Trophoblast cell (in vitro differentiated cells and primary cell): Measurements from ENCODE around the gene BRD7.

Source experiments
- DNase-seq, 2 donors: peaks; one replicate each; pipeline ENCODE4 v3.0.0-alpha.2; 2016
- H2AFZ ChIP-seq: 2 replicates; pipeline ENCODE4 v1.6.1; 2013; ENCODE audit warnings: low read length, moderate library complexity, mild to moderate bottlenecking; ENCODE audit not compliant: insufficient read depth, poor library complexity
- H2AK5ac ChIP-seq: 2 replicates; pipeline ENCODE4 v1.6.1; 2013; ENCODE audit warnings: mild to moderate bottlenecking, low read length
- H2BK120ac ChIP-seq: 2 replicates; pipeline ENCODE4 v1.6.1; 2013; ENCODE audit warnings: low read length, mild to moderate bottlenecking, moderate library complexity; ENCODE audit not compliant: insufficient read depth, poor library complexity
- H2BK12ac ChIP-seq: 2 replicates; pipeline ENCODE4 v1.6.1; 2013; ENCODE audit warnings: mild to moderate bottlenecking, low read length, moderate library complexity
- H2BK5ac ChIP-seq: 2 replicates; pipeline ENCODE4 v1.6.1; 2013; ENCODE audit warnings: low read length, low read depth, moderate library complexity, mild to moderate bottlenecking; ENCODE audit not compliant: poor library complexity
- H3K14ac ChIP-seq: 2 replicates; pipeline ENCODE4 v1.6.1; 2013; ENCODE audit warnings: mild to moderate bottlenecking, low read length
- H3K18ac ChIP-seq: 2 replicates; pipeline ENCODE4 v1.6.1; 2013; ENCODE audit warnings: mild to moderate bottlenecking, low read length
- H3K23ac ChIP-seq: 2 replicates; pipeline ENCODE4 v1.6.1; 2013; ENCODE audit warnings: low read length
- H3K27ac ChIP-seq: 2 replicates; pipeline ENCODE4 v1.5.1; 2013; ENCODE audit warnings: low read depth, mild to moderate bottlenecking, inconsistent platforms, low read length, moderate library complexity
- H3K27me3 ChIP-seq: 2 replicates; pipeline ENCODE4 v1.6.1; 2013; ENCODE audit warnings: inconsistent platforms, mild to moderate bottlenecking, low read length, moderate library complexity; ENCODE audit not compliant: insufficient read depth
- H3K36me3 ChIP-seq, 2 experiments: 1 replicate in 1 of 2; 2 replicates in 1 of 2; pipeline ENCODE4 v1.6.1; 2013; ENCODE audit warnings: low read length in 2 of 2, mild to moderate bottlenecking in 2 of 2, moderate library complexity in 1 of 2; ENCODE audit not compliant: insufficient read depth in 2 of 2, control insufficient read depth in 1 of 2
- H3K4ac ChIP-seq: 2 replicates; pipeline ENCODE4 v1.6.1; 2013; ENCODE audit warnings: low read depth, mild to moderate bottlenecking, low read length, moderate library complexity
- H3K4me1 ChIP-seq, 2 experiments: 1 replicate in 1 of 2; 2 replicates in 1 of 2; pipeline ENCODE4 v1.6.1; 2013; ENCODE audit warnings: low read length in 2 of 2, mild to moderate bottlenecking in 2 of 2, moderate library complexity in 1 of 2; ENCODE audit not compliant: insufficient read depth in 2 of 2, control insufficient read depth in 1 of 2
- H3K4me2 ChIP-seq: 2 replicates; pipeline ENCODE4 v1.6.1; 2013; ENCODE audit warnings: inconsistent platforms, mild to moderate bottlenecking, low read length, moderate library complexity
- H3K4me3 ChIP-seq: 2 replicates; pipeline ENCODE4 v1.5.1; 2013; ENCODE audit warnings: mild to moderate bottlenecking, low read depth, low read length, inconsistent platforms
- H3K79me1 ChIP-seq: one replicate; pipeline ENCODE4 v1.6.1; 2013; ENCODE audit warnings: low read length
- H3K79me2 ChIP-seq: 2 replicates; pipeline ENCODE4 v1.6.1; 2013; ENCODE audit warnings: low read length, mild to moderate bottlenecking; ENCODE audit not compliant: control insufficient read depth, insufficient read depth, poor library complexity
- H3K9ac ChIP-seq: 2 replicates; pipeline ENCODE4 v1.6.1; 2013; ENCODE audit warnings: mild to moderate bottlenecking, low read length
- H3K9me3 ChIP-seq: 2 replicates; pipeline ENCODE4 v1.6.1; 2013; ENCODE audit warnings: low read depth, mild to moderate bottlenecking, control low read depth, inconsistent platforms, low read length; ENCODE audit not compliant: insufficient read depth
- H4K12ac ChIP-seq: 2 replicates; pipeline ENCODE4 v1.6.1; 2013; ENCODE audit warnings: low read depth, mild to moderate bottlenecking, low read length, moderate library complexity
- H4K8ac ChIP-seq: 2 replicates; pipeline ENCODE4 v1.6.1; 2013; ENCODE audit warnings: low read depth, mild to moderate bottlenecking, low read length, moderate library complexity
- H4K91ac ChIP-seq: one replicate; pipeline ENCODE4 v1.6.1; 2013; ENCODE audit warnings: low read depth, mild to moderate bottlenecking, low read length, moderate library complexity
- WGBS: extraction: QIAGEN DNeasy Blood & Tissue Kit; methylation state at CpG from one replicate; pipeline ENCODE4 v1.1.7; 2013; ENCODE audit warnings: missing lambda C conversion rate; ENCODE audit not compliant: insufficient read length, insufficient coverage; ENCODE audit errors: extremely low coverage; 5-methylcytosine and 5-hydroxymethylcytosine counted together

Gene BRD7

GRCh38 chr16:50295541-50296132 is 73.2 kb downstream of the BRD7 start:
- Histone ChIP-seq H3K79me1 (peaks cover 3% of the 10 kb centered on the region), H4K12ac (no peak overlapping the region), H2BK5ac (no peak overlapping the region), H4K8ac (no peak overlapping the region), H3K9me3 (peaks cover 4% of the 10 kb centered on the region), H3K18ac (no peak overlapping the region), H3K4me2 (no peak overlapping the region), H3K36me3 (no peaks in the 10 kb centered on the region), H2BK120ac (no peak overlapping the region), H3K14ac (no peak overlapping the region), H3K4me3 (no peak overlapping the region), H3K4ac (no peak overlapping the region), H2AK5ac (no peak overlapping the region), H3K27me3 (no peaks in the 10 kb centered on the region), H3K4me1 (peaks cover 12 to 13% of the 10 kb centered on the region in 2 experiments), H2AFZ (no peak overlapping the region), H3K9ac (no peak overlapping the region), H3K27ac (no peak overlapping the region), H3K23ac (no peak overlapping the region), H3K79me2 (no peaks in the 10 kb centered on the region), H2BK12ac (no peak overlapping the region), H4K91ac (no peak overlapping the region)
- no CpG with 5 or more reads among the region's 7 CpGs for WGBS
- DNase-seq: no peak

- no peak overlapping the region for H3K4me2 ChIP-seq
- no peak overlapping the region for H3K4ac ChIP-seq
- H2AFZ ChIP-seq: no peak overlapping the region
- no peak overlapping the region for H2AK5ac ChIP-seq
- no peak overlapping the region for H2BK5ac ChIP-seq
- H3K36me3 ChIP-seq: no peaks in the 10 kb centered on the region
- H3K18ac ChIP-seq: no peak overlapping the region
- no peaks in the 10 kb centered on the region for H3K79me2 ChIP-seq
- H3K9me3 ChIP-seq: peaks cover 4% of the 10 kb centered on the region
- H4K91ac ChIP-seq: no peak overlapping the region
- H3K27ac ChIP-seq: no peak overlapping the region
- H3K9ac ChIP-seq: no peak overlapping the region
- H3K23ac ChIP-seq: no peak overlapping the region
- no peak for DNase-seq
- no peak overlapping the region for H4K12ac ChIP-seq
- H2BK120ac ChIP-seq: no peak overlapping the region
- H2BK12ac ChIP-seq: no peak overlapping the region
- H3K79me1 ChIP-seq: no peaks in the 10 kb centered on the region
- H3K14ac ChIP-seq: no peak overlapping the region
- H3K27me3 ChIP-seq: no peaks in the 10 kb centered on the region
- whole genome bisulfite sequencing: no CpG with 5 or more reads among the region's 4 CpGs
- peaks cover 9 to 10% of the 10 kb centered on the region in 2 experiments for H3K4me1 ChIP-seq
- H4K8ac ChIP-seq: no peak overlapping the region
- H3K4me3 ChIP-seq: no peak overlapping the region
Observed at GRCh38 chr16:50294955-50295354, 73.8 kb downstream of the BRD7 start.

- no peak overlapping the region for H3K23ac ChIP-seq
- no peak overlapping the region for H4K8ac ChIP-seq
- H3K79me1 ChIP-seq: no peaks in the 10 kb centered on the region
- H3K27ac ChIP-seq: no peak overlapping the region
- no CpG with 5 or more reads among the region's 20 CpGs for WGBS
- H3K14ac ChIP-seq: no peak overlapping the region
- H3K4me1 ChIP-seq: peaks cover 9 to 10% of the 10 kb centered on the region in 2 experiments
- DNase-seq: no peak
- H3K9ac ChIP-seq: no peak overlapping the region
- H2BK12ac ChIP-seq: no peak overlapping the region
- no peak overlapping the region for H2AK5ac ChIP-seq
- no peak overlapping the region for H3K4me2 ChIP-seq
- H2AFZ ChIP-seq: no peak overlapping the region
- no peak overlapping the region for H2BK5ac ChIP-seq
- H3K18ac ChIP-seq: no peak overlapping the region
- H3K27me3 ChIP-seq: no peaks in the 10 kb centered on the region
- H2BK120ac ChIP-seq: no peak overlapping the region
- no peak overlapping the region for H3K4ac ChIP-seq
- no peak overlapping the region for H4K12ac ChIP-seq
- H3K4me3 ChIP-seq: no peak overlapping the region
- no peaks in the 10 kb centered on the region for H3K79me2 ChIP-seq
- H3K9me3 ChIP-seq: peaks cover 4% of the 10 kb centered on the region
- H3K36me3 ChIP-seq: no peaks in the 10 kb centered on the region
- H4K91ac ChIP-seq: no peak overlapping the region
Observed at GRCh38 chr16:50293994-50294855, 74.6 kb downstream of the BRD7 start.

GRCh38 chr16:50293041-50293783 is 75.6 kb downstream of the BRD7 start:
- no peak overlapping the region for H3K4me3 ChIP-seq
- H3K23ac ChIP-seq: no peak overlapping the region
- no peaks in the 10 kb centered on the region for H3K79me1 ChIP-seq
- no CpG with 5 or more reads among the region's 20 CpGs for WGBS
- H3K4me1 ChIP-seq: peaks cover 9 to 10% of the 10 kb centered on the region in 2 experiments
- H3K27me3 ChIP-seq: no peaks in the 10 kb centered on the region
- no peak overlapping the region for H3K18ac ChIP-seq
- no peak overlapping the region for H2BK120ac ChIP-seq
- H4K8ac ChIP-seq: no peak overlapping the region
- H4K91ac ChIP-seq: no peak overlapping the region
- no peak overlapping the region for H4K12ac ChIP-seq
- H2AFZ ChIP-seq: no peak overlapping the region
- H2BK12ac ChIP-seq: no peak overlapping the region
- no peak for DNase-seq
- no peaks in the 10 kb centered on the region for H3K36me3 ChIP-seq
- H2AK5ac ChIP-seq: no peak overlapping the region
- no peak overlapping the region for H2BK5ac ChIP-seq
- no peak overlapping the region for H3K4ac ChIP-seq
- no peak overlapping the region for H3K14ac ChIP-seq
- no peaks in the 10 kb centered on the region for H3K79me2 ChIP-seq
- H3K9me3 ChIP-seq: peaks cover 4% of the 10 kb centered on the region
- H3K4me2 ChIP-seq: no peak overlapping the region
- H3K27ac ChIP-seq: no peak overlapping the region
- H3K9ac ChIP-seq: no peak overlapping the region
